Thyroid gland (tissue), 4 donors: Measurements from ENCODE around the gene WDR26. TPM values are rescaled to one million over a fixed set of nuclear protein-coding genes. Genes with fewer than 3 reads are reported as not detected.

Source experiments
- DNase-seq, 2 donors: peaks; one replicate each; pipeline ENCODE4 v3.0.0-alpha.2; 2019
- H3K27ac ChIP-seq, 3 donors: fragments of 200-600 bp; sonication (generic); 1 replicate in 2 of 3; 2 replicates in 1 of 3; pipeline ENCODE4 v1.5.1; 2016 to 2019; ENCODE audit warnings: mild to moderate bottlenecking in 1 of 3, moderate library complexity in 1 of 3
- H3K27me3 ChIP-seq: fragments of 200-600 bp; sonication (generic); one replicate; pipeline ENCODE4 v1.5.1; 2019
- H3K36me3 ChIP-seq, 2 donors: fragments of 200-600 bp; sonication (generic); one replicate each; pipeline ENCODE4 v1.5.1; 2016 to 2019
- H3K4me1 ChIP-seq, 2 donors: fragments of 200-600 bp; sonication (generic); one replicate each; pipeline ENCODE4 v1.5.1; 2017 to 2019
- H3K4me3 ChIP-seq, 3 donors: fragments of 200-600 bp; sonication (generic); replicated peaks in 1 of 3; 1 replicate in 2 of 3; 2 replicates in 1 of 3; pipeline ENCODE4 v1.5.1; 2016; ENCODE audit warnings: mild to moderate bottlenecking in 1 of 3
- H3K9me3 ChIP-seq: fragments of 200-600 bp; sonication (generic); one replicate; pipeline ENCODE4 v1.5.1; 2017
- CTCF ChIP-seq, 6 experiments: fragments of 200-600 bp in 3 of 6; fragments of 450-650 bp in 3 of 6; sonication (generic) in 3 of 6; IDR thresholded peaks; one replicate each; pipeline ENCODE4 v1.5.1; 2016 to 2019; ENCODE audit warnings: antibody characterized with exemption in 6 of 6, mild to moderate bottlenecking in 2 of 6, inconsistent platforms in 1 of 6, moderate library complexity in 1 of 6
- POLR2A ChIP-seq, 2 donors: fragments of 450-650 bp; IDR thresholded peaks; one replicate each; pipeline ENCODE4 v1.6.1; 2017; ENCODE audit warnings: antibody characterized with exemption in 2 of 2, mild to moderate bottlenecking in 2 of 2, moderate library complexity in 1 of 2
- WGBS, 2 donors: methylation state at CpG; one replicate each; pipeline ENCODE4 v1.1.5; 2017; 5-methylcytosine and 5-hydroxymethylcytosine counted together
- intact Hi-C: fragments of 100-400 bp; cut with DNase I; formaldehyde crosslinking; loops from one replicate; pipeline ENCODE4 v1.15.1; 2023
- total RNA-seq, 4 donors: library from RNA; depleted of rRNA; stranded (reverse); fragments of >200 nt; gene quantifications; one replicate each; pipeline ENCODE4 v1.2.3, GENCODE V29; 2016

The WDR26 gene
- total RNA-seq, 4 donors from 2014 or later = 72.8 to 116 (median 89.2) TPM

- WGBS, 2 donors = 100% methylated on average over 1 of the region's 1 CpG
- Histone ChIP-seq H3K36me3 (peaks cover 50 to 58% of the 10 kb centered on the region in 2 donors), H3K4me1 (peaks cover 0 to 6% of the 10 kb centered on the region in 2 donors), H3K27me3 (no peaks in the 10 kb centered on the region), H3K27ac (no peak overlapping the region), H3K4me3 (no peak overlapping the region), H3K9me3 (no peaks in the 10 kb centered on the region)
- TF ChIP-seq CTCF (IDR thresholded peaks at IDR 0.05) (no peak), POLR2A (IDR thresholded peaks at IDR 0.05) (no peak)
- no peak for DNase-seq
- intact Hi-C loops = no loop called here
Observed at GRCh38 chr1:224408294-224408590, 26.4 kb downstream of the WDR26 start.

- Histone ChIP-seq H3K4me3 (no peak overlapping the region), H3K9me3 (no peaks in the 10 kb centered on the region), H3K36me3 (peaks cover 53 to 61% of the 10 kb centered on the region in 2 donors), H3K27ac (no peak overlapping the region), H3K4me1 (peaks cover 0 to 6% of the 10 kb centered on the region in 2 donors), H3K27me3 (no peaks in the 10 kb centered on the region)
- WGBS, 2 donors = 94 to 95% methylated on average over 7 of the region's 7 CpGs
- no peak for TF ChIP-seq CTCF (IDR thresholded peaks at IDR 0.05)
- TF ChIP-seq POLR2A (IDR thresholded peaks at IDR 0.05) = no peak
- DNase-seq = no peak
- intact Hi-C loops = no loop called here
Observed at GRCh38 chr1:224407571-224408293, 26.9 kb downstream of the WDR26 start.

GRCh38 chr1:224406216-224406615, 28.4 kb downstream of the WDR26 start:
- H3K27ac ChIP-seq = no peak overlapping the region
- no peaks in the 10 kb centered on the region for H3K9me3 ChIP-seq
- peaks cover 53 to 63% of the 10 kb centered on the region in 2 donors for H3K36me3 ChIP-seq
- H3K4me1 ChIP-seq = no peaks in the 10 kb centered on the region
- TF ChIP-seq CTCF (IDR thresholded peaks at IDR 0.05) (no peak), POLR2A (IDR thresholded peaks at IDR 0.05) (no peak)
- no peaks in the 10 kb centered on the region for H3K27me3 ChIP-seq
- intact Hi-C loops = no loop called here
- no peak overlapping the region for H3K4me3 ChIP-seq
- DNase-seq = no peak

GRCh38 chr1:224405604-224405970, 29.0 kb downstream of the WDR26 start:
- no peak overlapping the region for H3K27ac ChIP-seq
- no peak overlapping the region for H3K4me3 ChIP-seq
- TF ChIP-seq CTCF (IDR thresholded peaks at IDR 0.05) (no peak), POLR2A (IDR thresholded peaks at IDR 0.05) (no peak)
- H3K9me3 ChIP-seq = no peaks in the 10 kb centered on the region
- H3K27me3 ChIP-seq = no peaks in the 10 kb centered on the region
- DNase-seq = no peak
- H3K36me3 ChIP-seq = peaks cover 56 to 63% of the 10 kb centered on the region in 2 donors
- intact Hi-C loops = no loop called here
- no peaks in the 10 kb centered on the region for H3K4me1 ChIP-seq
- WGBS, 2 donors = 91 to 98% methylated on average over 2 of the region's 2 CpGs

- no peak overlapping the region for H3K27ac ChIP-seq
- H3K4me3 ChIP-seq = no peak overlapping the region
- no peaks in the 10 kb centered on the region for H3K9me3 ChIP-seq
- no peak for TF ChIP-seq CTCF (IDR thresholded peaks at IDR 0.05)
- no peak for TF ChIP-seq POLR2A (IDR thresholded peaks at IDR 0.05)
- intact Hi-C loops = no loop called here
- no peak for DNase-seq
- H3K4me1 ChIP-seq = no peaks in the 10 kb centered on the region
- H3K27me3 ChIP-seq = no peaks in the 10 kb centered on the region
- WGBS, 2 donors = 77 to 81% methylated on average over 3 of the region's 3 CpGs
- peaks cover 60 to 65% of the 10 kb centered on the region in 2 donors for H3K36me3 ChIP-seq
Observed at GRCh38 chr1:224404916-224405603, 29.5 kb downstream of the WDR26 start.
